GM12878 (cell line): Measurements from ENCODE around the gene MAVS.

Source experiments
- ATF7 ChIP-seq: fragments of 450-650 bp; IDR thresholded peaks from 2 replicates; pipeline ENCODE4 v1.6.1; 2016; ENCODE audit warnings: low read depth, mild to moderate bottlenecking
- ETV6 ChIP-seq, 2 experiments: fragments of 450-650 bp in 1 of 2; IDR thresholded peaks in 1 of 2; conservative IDR thresholded peaks in 1 of 2; 2 replicates each; pipeline ENCODE4 v1.6.1; 2014; ENCODE audit warnings: antibody characterized with exemption in 1 of 2, borderline replicate concordance in 1 of 2, low read depth in 1 of 2, mild to moderate bottlenecking in 1 of 2, moderate library complexity in 1 of 2
- JUND ChIP-seq: IDR thresholded peaks from 2 replicates; pipeline ENCODE4 v1.6.1; 2012; ENCODE audit warnings: low read depth, mild to moderate bottlenecking, low read length, improper control_type of control experiment, moderate library complexity
- RB1 ChIP-seq: fragments of 450-650 bp; formaldehyde crosslinking; IDR thresholded peaks from 2 replicates; pipeline ENCODE4 v1.6.1; 2017; ENCODE audit warnings: mild to moderate bottlenecking, borderline replicate concordance
- TF ChIP-seq, protein P1 (sequence below), 3 experiments: IDR thresholded peaks in 2 of 3; conservative IDR thresholded peaks in 1 of 3; 2 replicates each; pipeline ENCODE4 v1.5.1; 2011; ENCODE audit warnings: low read depth in 3 of 3, low read length in 3 of 3, mild to moderate bottlenecking in 3 of 3, control low read depth in 2 of 3, moderate library complexity in 2 of 3, inconsistent platforms in 1 of 3, mixed read lengths in 1 of 3; ENCODE audit not compliant: control insufficient read depth in 2 of 3, insufficient read depth in 1 of 3; ENCODE audit errors: extremely low read depth in 1 of 3

DNA sequence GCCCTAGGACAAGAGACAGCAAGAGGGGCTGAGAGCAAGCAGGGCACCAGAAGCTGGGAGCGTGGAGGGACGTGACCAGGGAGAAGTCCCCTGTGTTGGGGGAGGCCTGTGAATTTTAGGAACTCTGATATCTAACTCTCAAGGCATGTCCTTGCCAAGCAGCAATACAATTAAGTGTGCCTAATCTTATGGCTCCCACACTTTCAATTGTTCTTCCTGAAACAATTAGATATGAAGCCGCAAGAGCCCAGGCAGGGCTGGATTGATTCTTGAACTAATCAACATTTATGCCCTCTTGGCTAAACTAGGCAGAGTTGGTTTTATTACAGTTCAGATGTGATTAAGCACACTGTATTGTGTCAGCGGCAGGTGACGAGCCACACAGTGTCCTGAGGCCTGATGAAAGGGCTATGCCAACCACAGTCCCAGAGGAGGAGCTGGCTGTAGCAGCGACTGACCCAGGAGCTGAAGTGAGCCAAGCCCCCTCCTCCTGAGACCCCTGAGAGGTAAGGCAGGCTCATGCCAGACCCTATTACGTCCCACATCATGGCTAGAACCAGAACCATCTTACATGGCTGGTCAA lies 4.2 kb upstream of the MAVS start:
- TF ChIP-seq RB1 (no peak), ETV6 (conservative IDR thresholded peaks at IDR 0.05 in 1 of 2, IDR thresholded peaks at IDR 0.05 in 1 of 2; ENCODE audit: borderline replicate concordance in 1 of 2, low read depth in 1 of 2) (no peak), ATF7 (no peak), JUND (no peak)
- TF ChIP-seq, protein P1, sequence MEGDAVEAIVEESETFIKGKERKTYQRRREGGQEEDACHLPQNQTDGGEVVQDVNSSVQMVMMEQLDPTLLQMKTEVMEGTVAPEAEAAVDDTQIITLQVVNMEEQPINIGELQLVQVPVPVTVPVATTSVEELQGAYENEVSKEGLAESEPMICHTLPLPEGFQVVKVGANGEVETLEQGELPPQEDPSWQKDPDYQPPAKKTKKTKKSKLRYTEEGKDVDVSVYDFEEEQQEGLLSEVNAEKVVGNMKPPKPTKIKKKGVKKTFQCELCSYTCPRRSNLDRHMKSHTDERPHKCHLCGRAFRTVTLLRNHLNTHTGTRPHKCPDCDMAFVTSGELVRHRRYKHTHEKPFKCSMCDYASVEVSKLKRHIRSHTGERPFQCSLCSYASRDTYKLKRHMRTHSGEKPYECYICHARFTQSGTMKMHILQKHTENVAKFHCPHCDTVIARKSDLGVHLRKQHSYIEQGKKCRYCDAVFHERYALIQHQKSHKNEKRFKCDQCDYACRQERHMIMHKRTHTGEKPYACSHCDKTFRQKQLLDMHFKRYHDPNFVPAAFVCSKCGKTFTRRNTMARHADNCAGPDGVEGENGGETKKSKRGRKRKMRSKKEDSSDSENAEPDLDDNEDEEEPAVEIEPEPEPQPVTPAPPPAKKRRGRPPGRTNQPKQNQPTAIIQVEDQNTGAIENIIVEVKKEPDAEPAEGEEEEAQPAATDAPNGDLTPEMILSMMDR (IDR thresholded peaks at IDR 0.05 in 2 of 3, conservative IDR thresholded peaks at IDR 0.05 in 1 of 3; ENCODE audit: control insufficient read depth in 2 of 3, extremely low read depth in 1 of 3, insufficient read depth in 1 of 3, low read depth in 3 of 3, low read length in 3 of 3): no peak
